HG03342 (cell line): ENCODE results near the gene ROCK2.

Experiments used
- ATAC-seq: cut with Tn5 transposase; IDR thresholded peaks from one replicate; pipeline ENCODE4 v1.9.1; 2021; ENCODE audit warnings: mild to moderate bottlenecking, moderate library complexity; ENCODE audit not compliant: unreplicated experiment

The ROCK2 gene

GRCh38 chr2:11312770-11313471, 31.5 kb downstream of the ROCK2 start:
- no peak for ATAC-seq

- ATAC-seq: no peak
These were observed 32.9 kb downstream of the ROCK2 start for GRCh38 chr2:11311543-11311942.

- ATAC-seq: no peak
These were observed 34.2 kb downstream of the ROCK2 start for GRCh38 chr2:11310212-11310611.

GRCh38 chr2:11309706-11310105, 34.7 kb downstream of the ROCK2 start:
- ATAC-seq: no peak

GRCh38 chr2:11307764-11308415, 36.5 kb downstream of the ROCK2 start:
- ATAC-seq: no peak

- ATAC-seq: no peak
These were observed 38.5 kb downstream of the ROCK2 start for GRCh38 chr2:11305958-11306357.

- no peak for ATAC-seq
These were observed 39.1 kb downstream of the ROCK2 start for GRCh38 chr2:11305338-11305737.

GRCh38 chr2:11304476-11304875, 40.0 kb downstream of the ROCK2 start:
- no peak for ATAC-seq

GRCh38 chr2:11303290-11304013, 41.0 kb downstream of the ROCK2 start:
- ATAC-seq: no peak

- no peak for ATAC-seq
These were observed 45.0 kb downstream of the ROCK2 start for GRCh38 chr2:11299439-11299838.

GRCh38 chr2:11298592-11298991, 45.8 kb downstream of the ROCK2 start:
- ATAC-seq: no peak

- no peak for ATAC-seq
These were observed 48.0 kb downstream of the ROCK2 start for GRCh38 chr2:11296401-11296800.

GRCh38 chr2:11292464-11293255, 51.8 kb downstream of the ROCK2 start:
- ATAC-seq: no peak

GRCh38 chr2:11290713-11291112, 53.7 kb downstream of the ROCK2 start:
- ATAC-seq: no peak

- no peak for ATAC-seq
These were observed 54.2 kb downstream of the ROCK2 start for GRCh38 chr2:11290211-11290610.

GRCh38 chr2:11288431-11288830, 56.0 kb downstream of the ROCK2 start:
- ATAC-seq: no peak

GRCh38 chr2:11286749-11287148, 57.7 kb downstream of the ROCK2 start:
- ATAC-seq: no peak

GRCh38 chr2:11286323-11286722, 58.1 kb downstream of the ROCK2 start:
- no peak for ATAC-seq

GRCh38 chr2:11285499-11285898, 58.9 kb downstream of the ROCK2 start:
- ATAC-seq: no peak

- no peak for ATAC-seq
These were observed 63.2 kb downstream of the ROCK2 start for GRCh38 chr2:11281186-11281585.

- no peak for ATAC-seq
These were observed 63.7 kb downstream of the ROCK2 start for GRCh38 chr2:11280713-11281112.
